ENCODE results near the gene CKMT2. TPM values are rescaled to one million over a fixed set of nuclear protein-coding genes. Genes with fewer than 3 reads are reported as not detected.
"Not testable (repeated sequence)": the region's sequence is repeated elsewhere in the genome, so short reads cannot be mapped to it uniquely, and the experiment has no call there.

CKMT2 gene
- total and polyA plus RNA-seq, 3 donors from 2014 or later = 13.7 to 27.6 (median 25.4) TPM

GRCh38 chr5:81288021-81288433, 54.9 kb downstream of the CKMT2 start:
- WGBS, 2 donors = 57 to 59% methylated on average over 4 of the region's 4 CpGs
- no peak for TF ChIP-seq CTCF (IDR thresholded peaks at IDR 0.05)
- TF ChIP-seq POLR2A (IDR thresholded peaks at IDR 0.05) = no peak
- Histone ChIP-seq H3K36me3 (ENCODE audit: low read depth, missing control alignments) (no peaks in the 10 kb centered on the region), H3K4me1 (no peaks in the 10 kb centered on the region), H3K27me3 (no peaks in the 10 kb centered on the region), H3K27ac (no peak overlapping the region), H3K4me3 (no peak overlapping the region), H3K9me3 (no peaks in the 10 kb centered on the region)
- intact Hi-C loops (cut with DNase I; ENCODE audit: low total_unique reads) = no loop called here
- no peak for DNase-seq

- no peaks in the 10 kb centered on the region for H3K9me3 ChIP-seq
- TF ChIP-seq CTCF (IDR thresholded peaks at IDR 0.05) (no peak), POLR2A (IDR thresholded peaks at IDR 0.05) (no peak)
- H3K36me3 ChIP-seq (ENCODE audit: low read depth, missing control alignments) = no peaks in the 10 kb centered on the region
- WGBS, 2 donors = 80 to 85% methylated on average over 1 of the region's 1 CpG
- DNase-seq = no peak
- H3K27ac ChIP-seq = no peak overlapping the region
- H3K4me1 ChIP-seq = no peaks in the 10 kb centered on the region
- H3K4me3 ChIP-seq = no peak overlapping the region
- H3K27me3 ChIP-seq = no peaks in the 10 kb centered on the region
- intact Hi-C loops (cut with DNase I; ENCODE audit: low total_unique reads) = no loop called here
Observed at GRCh38 chr5:81290146-81290545, 57.0 kb downstream of the CKMT2 start.

GRCh38 chr5:81292130-81292529, 59.0 kb downstream of the CKMT2 start:
- Histone ChIP-seq H3K4me1 (no peaks in the 10 kb centered on the region), H3K27ac (no peak overlapping the region), H3K9me3 (no peaks in the 10 kb centered on the region), H3K36me3 (ENCODE audit: low read depth, missing control alignments) (no peaks in the 10 kb centered on the region), H3K27me3 (no peaks in the 10 kb centered on the region), H3K4me3 (no peak overlapping the region)
- WGBS, 2 donors = 85 to 96% methylated on average over 2 of the region's 2 CpGs
- no peak for DNase-seq
- TF ChIP-seq POLR2A (IDR thresholded peaks at IDR 0.05) (no peak), CTCF (IDR thresholded peaks at IDR 0.05) (no peak)
- intact Hi-C loops (cut with DNase I; ENCODE audit: low total_unique reads) = no loop called here

GRCh38 chr5:81294021-81294420, 60.9 kb downstream of the CKMT2 start:
- H3K27ac ChIP-seq; H3K36me3 ChIP-seq (ENCODE audit: low read depth, missing control alignments); DNase-seq; H3K9me3 ChIP-seq; H3K27me3 ChIP-seq; intact Hi-C loops (cut with DNase I; ENCODE audit: low total_unique reads); H3K4me3 ChIP-seq; H3K4me1 ChIP-seq: not testable (repeated sequence)
- WGBS, 2 donors = 90 to 91% methylated on average over 5 of the region's 5 CpGs

GRCh38 chr5:81297531-81297930, 64.4 kb downstream of the CKMT2 start:
- TF ChIP-seq POLR2A (IDR thresholded peaks at IDR 0.05) (no peak), CTCF (IDR thresholded peaks at IDR 0.05) (no peak)
- Histone ChIP-seq H3K36me3 (ENCODE audit: low read depth, missing control alignments) (no peaks in the 10 kb centered on the region), H3K4me1 (peaks cover 19% of the 10 kb centered on the region), H3K4me3 (no peak overlapping the region), H3K27me3 (no peaks in the 10 kb centered on the region), H3K9me3 (no peaks in the 10 kb centered on the region), H3K27ac (no peak overlapping the region)
- intact Hi-C loops (cut with DNase I; ENCODE audit: low total_unique reads) = no loop called here
- no peak for DNase-seq
- WGBS, 2 donors = 69 to 79% methylated on average over 4 of the region's 4 CpGs
